ENCODE measurements around the gene EBPL.

The EBPL gene

DNA sequence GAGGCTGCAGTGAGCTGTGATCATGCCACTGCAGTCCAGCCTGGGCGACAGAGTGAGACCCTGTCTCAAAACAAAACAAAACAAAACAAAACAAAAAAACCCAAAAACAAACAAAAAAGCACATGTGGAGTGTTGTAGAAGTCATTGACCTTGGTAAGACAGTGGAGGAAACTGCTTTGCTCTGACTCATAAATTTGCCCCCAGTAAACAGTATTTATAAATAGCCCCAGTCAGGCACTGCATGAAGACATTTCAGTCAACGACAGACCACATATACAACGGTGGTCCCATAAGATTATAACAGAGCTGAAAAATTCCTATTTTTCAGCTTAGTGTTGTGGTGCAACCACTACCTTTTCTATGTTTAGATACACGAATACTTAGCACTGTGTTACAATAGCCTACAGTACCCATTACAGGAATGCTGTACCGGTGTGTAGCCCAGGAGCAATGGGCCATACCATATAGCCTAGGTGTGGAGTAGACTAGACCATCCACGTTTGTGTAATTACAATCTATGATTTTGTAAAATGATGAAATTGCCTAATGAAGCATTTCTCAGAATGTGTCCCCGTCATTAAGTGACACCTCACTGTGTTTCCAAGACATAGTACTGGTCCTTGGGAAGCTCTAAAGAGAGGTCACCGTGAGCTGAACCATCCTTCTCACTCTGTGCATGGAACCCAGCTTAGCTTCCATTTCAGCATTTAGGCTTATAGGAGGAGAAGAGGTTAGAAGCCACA is 61.9 kb downstream of the EBPL start:
- TF ChIP-seq FOXP2 (optimal IDR thresholded peaks at IDR 0.05; ENCODE audit: borderline replicate concordance, extremely low read depth, extremely low read length, insufficient read depth) (no peak), TAF1 (IDR thresholded peaks at IDR 0.05; ENCODE audit: borderline replicate concordance, insufficient read depth, low read length) (no peak), SIN3A (IDR thresholded peaks at IDR 0.05; ENCODE audit: borderline replicate concordance, insufficient read depth, low read length) (no peak), POLR2AphosphoS5 (IDR thresholded peaks at IDR 0.05; ENCODE audit: low read depth, low read length) (no peak), REST (IDR thresholded peaks at IDR 0.05; ENCODE audit: insufficient read depth in 1 of 2, low read depth in 2 of 2, low read length in 2 of 2) (no peak)

GRCh38 chr13:49627831-49628652 is 63.2 kb downstream of the EBPL start, which contains the start of gene ARL11:
Gene ARL11 (plus strand): TSS chr13:49628507. CDS start chr13:49630448, 1,941 bp downstream.
- TF ChIP-seq REST (IDR thresholded peaks at IDR 0.05; ENCODE audit: insufficient read depth in 1 of 2, low read depth in 2 of 2, low read length in 2 of 2), result no peak
- no peak for TF ChIP-seq FOXP2 (optimal IDR thresholded peaks at IDR 0.05; ENCODE audit: borderline replicate concordance, extremely low read depth, extremely low read length, insufficient read depth)
- no peak for TF ChIP-seq SIN3A (IDR thresholded peaks at IDR 0.05; ENCODE audit: borderline replicate concordance, insufficient read depth, low read length)
- no peak for TF ChIP-seq TAF1 (IDR thresholded peaks at IDR 0.05; ENCODE audit: borderline replicate concordance, insufficient read depth, low read length)
- TF ChIP-seq POLR2AphosphoS5 (IDR thresholded peaks at IDR 0.05; ENCODE audit: low read depth, low read length), result no peak

DNA sequence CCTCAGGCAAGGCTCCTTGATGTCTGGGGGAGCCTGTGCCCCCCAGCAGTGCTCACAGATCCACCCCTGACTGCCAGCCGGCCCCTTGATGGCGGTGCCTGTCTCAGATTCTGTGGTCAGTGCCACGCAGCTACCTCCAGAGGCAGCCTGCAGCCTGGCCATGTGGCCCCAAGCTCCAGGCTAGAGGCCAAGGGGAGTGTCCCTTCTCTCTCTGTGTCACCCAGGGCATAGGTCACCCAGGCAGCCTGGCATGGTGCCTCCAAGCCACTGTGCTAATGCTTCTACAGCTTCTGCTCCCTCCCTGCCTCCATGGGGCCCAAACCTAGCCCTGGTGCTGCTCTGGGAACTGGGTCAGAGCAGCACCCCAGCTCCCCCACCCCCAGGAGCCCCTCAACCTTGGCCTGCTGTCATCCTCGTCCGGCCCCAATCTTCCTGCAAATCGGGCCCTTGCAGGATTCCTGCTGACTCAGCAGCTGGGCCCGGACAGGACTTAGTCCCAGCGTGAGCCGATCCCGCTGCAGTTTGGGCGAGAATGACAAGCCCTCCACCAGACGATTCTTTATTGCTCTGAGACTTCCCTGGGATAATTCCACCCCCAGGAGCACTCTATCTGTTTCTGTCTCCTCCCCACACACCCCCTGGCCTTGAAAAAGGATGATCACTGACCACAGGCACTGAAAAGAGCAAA is 65.8 kb downstream of the EBPL start:
- TF ChIP-seq REST (IDR thresholded peaks at IDR 0.05; ENCODE audit: insufficient read depth in 1 of 2, low read depth in 2 of 2, low read length in 2 of 2), result no peak
- no peak for TF ChIP-seq TAF1 (IDR thresholded peaks at IDR 0.05; ENCODE audit: borderline replicate concordance, insufficient read depth, low read length)
- no peak for TF ChIP-seq FOXP2 (optimal IDR thresholded peaks at IDR 0.05; ENCODE audit: borderline replicate concordance, extremely low read depth, extremely low read length, insufficient read depth)
- TF ChIP-seq SIN3A (IDR thresholded peaks at IDR 0.05; ENCODE audit: borderline replicate concordance, insufficient read depth, low read length), result no peak
- TF ChIP-seq POLR2AphosphoS5 (IDR thresholded peaks at IDR 0.05; ENCODE audit: low read depth, low read length), result no peak

DNA sequence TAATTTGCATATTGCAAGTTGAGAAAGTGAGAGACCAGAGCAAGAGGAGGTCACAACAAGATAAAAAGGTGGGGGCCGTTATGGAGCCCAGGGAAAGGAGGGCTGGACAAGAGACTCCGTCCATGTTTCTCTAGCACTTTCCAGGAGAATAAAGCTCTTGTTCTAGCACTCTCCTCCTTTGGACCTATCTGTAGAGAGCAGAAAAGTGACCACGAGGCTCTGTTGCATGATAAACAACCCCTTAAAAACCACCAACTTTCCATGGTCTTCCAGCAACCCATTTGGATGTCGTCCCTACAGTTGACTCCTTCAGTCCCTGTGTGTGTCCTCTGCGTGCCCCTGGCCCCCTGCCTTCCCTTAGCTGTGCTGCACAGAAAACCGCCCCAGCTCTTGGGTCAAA is 67.1 kb downstream of the EBPL start:
- TF ChIP-seq REST (IDR thresholded peaks at IDR 0.05; ENCODE audit: insufficient read depth in 1 of 2, low read depth in 2 of 2, low read length in 2 of 2) (no peak), SIN3A (IDR thresholded peaks at IDR 0.05; ENCODE audit: borderline replicate concordance, insufficient read depth, low read length) (no peak), TAF1 (IDR thresholded peaks at IDR 0.05; ENCODE audit: borderline replicate concordance, insufficient read depth, low read length) (no peak), POLR2AphosphoS5 (IDR thresholded peaks at IDR 0.05; ENCODE audit: low read depth, low read length) (no peak), FOXP2 (optimal IDR thresholded peaks at IDR 0.05; ENCODE audit: borderline replicate concordance, extremely low read depth, extremely low read length, insufficient read depth) (no peak)
